HG03432 (cell line): ENCODE data around the gene ORM1.

Experiments used
- ATAC-seq: cut with Tn5 transposase; IDR thresholded peaks from one replicate; pipeline ENCODE4 v1.9.1; 2021; ENCODE audit warnings: mild to moderate bottlenecking, moderate library complexity; ENCODE audit not compliant: unreplicated experiment

The ORM1 gene

DNA sequence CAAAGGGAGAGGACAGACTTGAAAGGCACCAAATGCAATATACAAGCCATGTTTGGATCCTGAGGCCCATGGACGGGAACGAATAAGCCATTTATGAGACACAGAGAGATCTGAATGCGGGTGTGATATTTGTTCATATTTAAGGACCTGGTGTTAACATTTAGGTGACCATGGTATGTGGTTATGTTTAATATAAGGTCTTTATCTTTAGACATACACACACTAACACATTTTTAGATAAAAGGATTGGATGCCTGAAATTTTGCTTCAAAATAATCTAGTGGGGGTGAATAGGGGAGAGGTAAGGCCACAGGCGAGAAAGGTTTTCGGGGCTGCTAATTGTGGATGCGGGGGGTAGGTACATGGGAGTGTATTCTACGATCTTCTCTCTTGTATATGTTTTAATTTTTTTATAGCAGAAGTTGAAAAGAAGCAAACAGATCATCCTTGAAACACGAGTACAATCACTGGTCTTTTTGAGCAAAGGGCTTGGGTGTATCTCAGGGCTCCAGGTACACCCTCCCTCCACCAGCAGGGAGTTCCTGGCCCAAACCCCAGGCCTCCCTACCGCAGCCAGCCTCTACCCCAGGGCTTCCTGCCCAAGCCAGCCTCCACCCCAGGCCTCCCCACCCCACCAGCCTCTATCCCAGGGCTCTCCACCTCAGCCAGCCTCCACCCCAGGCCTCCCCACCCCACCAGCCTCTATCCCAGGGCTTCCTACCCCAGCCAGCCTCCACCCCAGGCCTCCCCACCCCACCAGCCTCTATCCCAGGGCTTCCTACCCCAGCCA lies 52.7 kb downstream of the ORM1 start:
- ATAC-seq, result no peak
